H9 (cell line): ENCODE measurements around the gene EHBP1. TPM values are rescaled to one million over a fixed set of nuclear protein-coding genes. Genes with fewer than 3 reads are reported as not detected.

Source experiments
- DNase-seq: peaks from one replicate; pipeline ENCODE4 v3.0.0-alpha.2; 2017
- H2AFZ ChIP-seq: one replicate; pipeline ENCODE4 v1.6.1; 2013; ENCODE audit warnings: mild to moderate bottlenecking, low read length, control low read depth, moderate library complexity
- H2AK5ac ChIP-seq: 2 replicates; pipeline ENCODE4 v1.6.1; 2013; ENCODE audit warnings: low read length, control low read depth, mixed read lengths; ENCODE audit not compliant: insufficient read length
- H2BK120ac ChIP-seq: one replicate; pipeline ENCODE4 v1.6.1; 2013; ENCODE audit warnings: low read depth, mild to moderate bottlenecking, low read length, control low read depth, inconsistent platforms; ENCODE audit not compliant: poor library complexity, severe bottlenecking
- H2BK12ac ChIP-seq: 2 replicates; pipeline ENCODE4 v1.6.1; 2013; ENCODE audit warnings: low read length, control low read depth, mixed read lengths, low read depth; ENCODE audit not compliant: insufficient read length
- H2BK15ac ChIP-seq: 2 replicates; pipeline ENCODE4 v1.6.1; 2013; ENCODE audit warnings: low read depth, low read length, control low read depth
- H2BK20ac ChIP-seq: one replicate; pipeline ENCODE4 v1.6.1; 2013; ENCODE audit warnings: low read depth, mild to moderate bottlenecking, low read length, control low read depth, inconsistent platforms; ENCODE audit not compliant: poor library complexity, severe bottlenecking
- H2BK5ac ChIP-seq: 2 replicates; pipeline ENCODE4 v1.6.1; 2013; ENCODE audit warnings: low read length, control low read depth, mixed read lengths; ENCODE audit not compliant: insufficient read length
- H3K14ac ChIP-seq: 2 replicates; pipeline ENCODE4 v1.6.1; 2013; ENCODE audit warnings: low read length, control low read depth; ENCODE audit not compliant: insufficient read depth
- H3K18ac ChIP-seq: 2 replicates; pipeline ENCODE4 v1.6.1; 2013; ENCODE audit warnings: low read depth, mild to moderate bottlenecking, mixed read lengths, low read length, control low read depth; ENCODE audit not compliant: insufficient read length
- H3K23ac ChIP-seq: 2 replicates; pipeline ENCODE4 v1.6.1; 2013; ENCODE audit warnings: low read length, control low read depth, mixed read lengths, low read depth; ENCODE audit not compliant: insufficient read length
- H3K23me2 ChIP-seq: 2 replicates; pipeline ENCODE4 v1.6.1; 2013; ENCODE audit warnings: low read depth, mild to moderate bottlenecking, mixed read lengths, low read length, control low read depth; ENCODE audit not compliant: insufficient read length, poor library complexity, severe bottlenecking
- H3K27ac ChIP-seq: 2 replicates; pipeline ENCODE4 v1.5.1; 2013; ENCODE audit warnings: low read length, control low read depth, mixed read lengths, low read depth; ENCODE audit not compliant: insufficient read length
- H3K27me3 ChIP-seq: 2 replicates; pipeline ENCODE4 v1.6.1; 2013; ENCODE audit warnings: low read length, control low read depth, inconsistent platforms; ENCODE audit not compliant: insufficient read depth
- H3K4ac ChIP-seq: 2 replicates; pipeline ENCODE4 v1.6.1; 2013; ENCODE audit warnings: low read depth, mild to moderate bottlenecking, control low read depth, inconsistent platforms, low read length, moderate library complexity
- H3K4me1 ChIP-seq: 2 replicates; pipeline ENCODE4 v1.6.1; 2013; ENCODE audit warnings: low read length, control low read depth, inconsistent platforms; ENCODE audit not compliant: insufficient read depth
- H3K4me2 ChIP-seq: 2 replicates; pipeline ENCODE4 v1.6.1; 2013; ENCODE audit warnings: low read length, control low read depth, mixed read lengths; ENCODE audit not compliant: insufficient read length, insufficient read depth
- H3K56ac ChIP-seq: 2 replicates; pipeline ENCODE4 v1.6.1; 2013; ENCODE audit warnings: low read depth, mild to moderate bottlenecking, mixed read lengths, low read length, control low read depth; ENCODE audit not compliant: insufficient read length
- H3K79me1 ChIP-seq: 2 replicates; pipeline ENCODE4 v1.6.1; 2013; ENCODE audit warnings: low read depth, mild to moderate bottlenecking, moderate library complexity, low read length, control low read depth, inconsistent platforms; ENCODE audit not compliant: insufficient read depth, poor library complexity, severe bottlenecking
- H3K79me2 ChIP-seq: 2 replicates; pipeline ENCODE4 v1.6.1; 2013; ENCODE audit warnings: low read length, control low read depth, inconsistent platforms; ENCODE audit not compliant: insufficient read depth
- H3K9ac ChIP-seq: 2 replicates; pipeline ENCODE4 v1.6.1; 2013; ENCODE audit warnings: low read length, control low read depth, mixed read lengths; ENCODE audit not compliant: insufficient read length; ENCODE audit errors: extremely low read depth
- H3K9me3 ChIP-seq: one replicate; pipeline ENCODE4 v1.6.1; 2013; ENCODE audit warnings: low read depth, low read length, inconsistent platforms; ENCODE audit not compliant: control insufficient read depth
- H3T11ph ChIP-seq: one replicate; pipeline ENCODE4 v1.6.1; 2013; ENCODE audit warnings: mild to moderate bottlenecking, low read length, control low read depth, inconsistent platforms
- H4K20me1 ChIP-seq: one replicate; pipeline ENCODE4 v1.6.1; 2013; ENCODE audit not compliant: control insufficient read depth, insufficient read length, insufficient read depth
- H4K5ac ChIP-seq: 2 replicates; pipeline ENCODE4 v1.6.1; 2013; ENCODE audit warnings: low read depth, mild to moderate bottlenecking, mixed read lengths, low read length, control low read depth; ENCODE audit not compliant: insufficient read length
- H4K8ac ChIP-seq: replicated peaks from 2 replicates; pipeline ENCODE4 v1.6.1; 2013; ENCODE audit warnings: low read length, control low read depth, mixed read lengths, low read depth; ENCODE audit not compliant: insufficient read length
- H4K91ac ChIP-seq: 2 replicates; pipeline ENCODE4 v1.6.1; 2013; ENCODE audit warnings: low read depth, mild to moderate bottlenecking, moderate library complexity, mixed read lengths, low read length, control low read depth; ENCODE audit not compliant: insufficient read length
- H3K27ac Mint-ChIP-seq, 3 experiments: 2 replicates in 2 of 3; 3 replicates in 1 of 3; pipeline ENCODE4 v1.8.0; 2020 to 2021; ENCODE audit warnings: mixed read lengths in 3 of 3, mild to moderate bottlenecking in 1 of 3, moderate library complexity in 1 of 3
- H3K27me3 Mint-ChIP-seq: 2 replicates; pipeline ENCODE4 v1.8.0; 2021; ENCODE audit warnings: low read depth, mild to moderate bottlenecking, moderate library complexity, mixed read lengths
- H3K36me3 Mint-ChIP-seq, 3 experiments: 2 replicates in 2 of 3; 3 replicates in 1 of 3; pipeline ENCODE4 v1.8.0; 2020 to 2021; ENCODE audit warnings: low read depth in 3 of 3, mixed read lengths in 3 of 3; ENCODE audit not compliant: insufficient read depth in 1 of 3
- H3K4me1 Mint-ChIP-seq, 2 experiments: 2 replicates each; pipeline ENCODE4 v1.8.0; 2020; ENCODE audit warnings: mixed read lengths in 2 of 2
- H3K4me3 Mint-ChIP-seq, 2 experiments: 2 replicates in 1 of 2; 3 replicates in 1 of 2; pipeline ENCODE4 v1.8.0; 2020 to 2021; ENCODE audit warnings: mild to moderate bottlenecking in 2 of 2, mixed read lengths in 2 of 2, moderate library complexity in 1 of 2
- H3K9me3 Mint-ChIP-seq, 2 experiments: 2 replicates in 1 of 2; 3 replicates in 1 of 2; pipeline ENCODE4 v1.8.0; 2020; ENCODE audit warnings: mild to moderate bottlenecking in 2 of 2, mixed read lengths in 2 of 2, moderate library complexity in 1 of 2
- WGBS: extraction: QIAGEN DNeasy Blood & Tissue Kit; methylation state at CpG from one replicate; pipeline ENCODE4 v1.1.7; 2013; ENCODE audit warnings: missing lambda C conversion rate, low lambda C conversion rate, mixed read lengths; ENCODE audit not compliant: insufficient read length; ENCODE audit errors: extremely low coverage; 5-methylcytosine and 5-hydroxymethylcytosine counted together
- total RNA-seq: library from RNA; stranded (reverse); gene quantifications from 2 replicates; pipeline ENCODE4 v1.2.1, GENCODE V29; 2021
- TF ChIP-seq, protein P1 (sequence below): fragments of 200-600 bp; sonication (generic); conservative IDR thresholded peaks from 3 replicates; pipeline ENCODE4 v1.8.0; 2021; ENCODE audit warnings: antibody characterized with exemption, mild to moderate bottlenecking

Gene EHBP1
- total RNA-seq, 1 experiment from 2014 or later: 35.6 TPM

DNA sequence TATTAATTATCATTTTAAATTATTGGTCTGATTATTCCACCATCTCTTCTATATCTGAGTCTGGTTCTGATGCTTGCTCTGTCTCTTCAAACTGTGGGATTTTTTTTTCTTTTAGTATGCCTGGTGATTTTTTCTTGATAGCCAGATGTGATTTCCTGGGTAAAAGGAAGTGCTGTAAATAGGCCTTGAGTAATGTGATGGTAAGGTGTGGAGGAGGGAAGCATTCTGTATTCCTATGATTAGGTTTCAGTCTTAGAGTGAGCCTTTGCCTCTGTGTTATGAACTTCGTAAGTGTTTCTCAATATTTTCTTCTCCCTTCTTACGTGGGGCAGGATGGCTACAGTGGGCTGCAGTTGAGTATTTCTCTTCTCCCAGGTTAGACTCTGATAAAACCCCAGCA, 103.0 kb downstream of the EHBP1 start:
- no peak overlapping the region for H4K8ac ChIP-seq
- H3K27me3 ChIP-seq: no peaks in the 10 kb centered on the region
- no peak overlapping the region for H4K5ac ChIP-seq
- no peak overlapping the region for H2BK20ac ChIP-seq
- no peaks in the 10 kb centered on the region for H3K23me2 ChIP-seq
- H3K18ac ChIP-seq: no peak overlapping the region
- Mint-ChIP-seq H3K4me3 (no peak overlapping the region), H3K9me3 (0 out of 5 replicates have a peak, but pooled peaks cover 0 to 2% of the 10 kb centered on the region in 2 experiments), H3K27ac (peak overlapping the region in 1 of 3 experiments; percentile 40; a peak in 1 of 7 replicates), H3K27me3 (no peaks in the 10 kb centered on the region), H3K4me1 (no peaks in the 10 kb centered on the region), H3K36me3 (peaks cover 2 to 28% (median 10%) of the 10 kb centered on the region in 3 experiments)
- no peak overlapping the region for H3K9ac ChIP-seq
- no peak overlapping the region for H2BK15ac ChIP-seq
- H3K9me3 ChIP-seq: no peaks in the 10 kb centered on the region
- no peak overlapping the region for H3K4ac ChIP-seq
- H3T11ph ChIP-seq: no peak overlapping the region
- no peak overlapping the region for H2BK120ac ChIP-seq
- no peak overlapping the region for H3K4me2 ChIP-seq
- no peak overlapping the region for H3K23ac ChIP-seq
- no CpG with 5 or more reads among the region's 2 CpGs for WGBS
- H2BK12ac ChIP-seq: no peak overlapping the region
- H3K56ac ChIP-seq: no peak overlapping the region
- DNase-seq: no peak
- TF ChIP-seq, protein P1, sequence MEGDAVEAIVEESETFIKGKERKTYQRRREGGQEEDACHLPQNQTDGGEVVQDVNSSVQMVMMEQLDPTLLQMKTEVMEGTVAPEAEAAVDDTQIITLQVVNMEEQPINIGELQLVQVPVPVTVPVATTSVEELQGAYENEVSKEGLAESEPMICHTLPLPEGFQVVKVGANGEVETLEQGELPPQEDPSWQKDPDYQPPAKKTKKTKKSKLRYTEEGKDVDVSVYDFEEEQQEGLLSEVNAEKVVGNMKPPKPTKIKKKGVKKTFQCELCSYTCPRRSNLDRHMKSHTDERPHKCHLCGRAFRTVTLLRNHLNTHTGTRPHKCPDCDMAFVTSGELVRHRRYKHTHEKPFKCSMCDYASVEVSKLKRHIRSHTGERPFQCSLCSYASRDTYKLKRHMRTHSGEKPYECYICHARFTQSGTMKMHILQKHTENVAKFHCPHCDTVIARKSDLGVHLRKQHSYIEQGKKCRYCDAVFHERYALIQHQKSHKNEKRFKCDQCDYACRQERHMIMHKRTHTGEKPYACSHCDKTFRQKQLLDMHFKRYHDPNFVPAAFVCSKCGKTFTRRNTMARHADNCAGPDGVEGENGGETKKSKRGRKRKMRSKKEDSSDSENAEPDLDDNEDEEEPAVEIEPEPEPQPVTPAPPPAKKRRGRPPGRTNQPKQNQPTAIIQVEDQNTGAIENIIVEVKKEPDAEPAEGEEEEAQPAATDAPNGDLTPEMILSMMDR: no peak
- no peaks in the 10 kb centered on the region for H3K79me2 ChIP-seq
- H4K91ac ChIP-seq: no peak overlapping the region
- H3K27ac ChIP-seq: no peak overlapping the region
- H3K4me1 ChIP-seq: no peaks in the 10 kb centered on the region
- H2BK5ac ChIP-seq: no peak overlapping the region
- H2AFZ ChIP-seq: no peak overlapping the region
- H3K79me1 ChIP-seq: no peaks in the 10 kb centered on the region
- no peak overlapping the region for H3K14ac ChIP-seq
- no peak overlapping the region for H2AK5ac ChIP-seq
- no peaks in the 10 kb centered on the region for H4K20me1 ChIP-seq
